HEK293 (cell line): ENCODE data around the gene IL5.
A peak's percentile ranks its signal among the peaks of the same experiment; 100 is the strongest.

ENCODE experiments used
- BCL11B ChIP-seq: fragments of 450-650 bp; formaldehyde crosslinking; IDR thresholded peaks from 2 replicates; pipeline ENCODE4 v1.5.1; 2016; ENCODE audit warnings: low read depth, missing biosample characterization, missing genetic modification characterization
- FEZF1 ChIP-seq: fragments of 450-650 bp; formaldehyde crosslinking; IDR thresholded peaks from 2 replicates; pipeline ENCODE4 v1.5.1; 2016; ENCODE audit warnings: missing biosample characterization, missing genetic modification characterization
- GLIS1 ChIP-seq: fragments of 450-650 bp; formaldehyde crosslinking; IDR thresholded peaks from 2 replicates; pipeline ENCODE4 v1.5.1; 2016; ENCODE audit warnings: missing biosample characterization, missing genetic modification characterization
- MZF1 ChIP-seq: fragments of 450-650 bp; formaldehyde crosslinking; IDR thresholded peaks from 2 replicates; pipeline ENCODE4 v1.5.1; 2017; ENCODE audit warnings: missing biosample characterization, missing genetic modification characterization, borderline replicate concordance
- OSR2 ChIP-seq: fragments of 450-650 bp; formaldehyde crosslinking; IDR thresholded peaks from 2 replicates; pipeline ENCODE4 v1.5.1; 2016; ENCODE audit warnings: missing biosample characterization, missing genetic modification characterization
- SP7 ChIP-seq: fragments of 450-650 bp; formaldehyde crosslinking; IDR thresholded peaks from 2 replicates; pipeline ENCODE4 v1.5.1; 2016; ENCODE audit warnings: missing biosample characterization, missing genetic modification characterization
- WT1 ChIP-seq: fragments of 450-650 bp; formaldehyde crosslinking; IDR thresholded peaks from 2 replicates; pipeline ENCODE4 v1.5.1; 2016; ENCODE audit warnings: missing biosample characterization, missing genetic modification characterization
- ZBTB21 ChIP-seq: fragments of 450-650 bp; formaldehyde crosslinking; IDR thresholded peaks from 2 replicates; pipeline ENCODE4 v1.5.1; 2017; ENCODE audit warnings: missing biosample characterization, missing genetic modification characterization
- ZIC2 ChIP-seq: fragments of 450-650 bp; formaldehyde crosslinking; IDR thresholded peaks from 2 replicates; pipeline ENCODE4 v1.5.1; 2016; ENCODE audit warnings: missing biosample characterization, missing genetic modification characterization
- ZNF341 ChIP-seq: fragments of 450-650 bp; formaldehyde crosslinking; IDR thresholded peaks from 2 replicates; pipeline ENCODE4; 2016; ENCODE audit warnings: low read depth, missing biosample characterization, missing genetic modification characterization
- ZNF391 ChIP-seq: fragments of 450-650 bp; formaldehyde crosslinking; IDR thresholded peaks from 2 replicates; pipeline ENCODE4 v1.5.1; 2016; ENCODE audit warnings: low read depth, missing biosample characterization, missing genetic modification characterization, borderline replicate concordance
- ZNF394 ChIP-seq: fragments of 450-650 bp; formaldehyde crosslinking; IDR thresholded peaks from 2 replicates; pipeline ENCODE4 v1.5.1; 2016; ENCODE audit warnings: missing biosample characterization, missing genetic modification characterization, mild to moderate bottlenecking, moderate library complexity, borderline replicate concordance
- ZNF654 ChIP-seq: fragments of 450-650 bp; formaldehyde crosslinking; IDR thresholded peaks from 2 replicates; pipeline ENCODE4 v1.5.1; 2016; ENCODE audit warnings: low read depth, missing biosample characterization, missing genetic modification characterization
- ZNF660 ChIP-seq: fragments of 450-650 bp; IDR thresholded peaks from 2 replicates; pipeline ENCODE4 v1.5.1; 2018; ENCODE audit warnings: missing biosample characterization, mild to moderate bottlenecking, missing genetic modification characterization
- ZSCAN23 ChIP-seq: fragments of 450-650 bp; formaldehyde crosslinking; IDR thresholded peaks from 2 replicates; pipeline ENCODE4 v1.5.1; 2016; ENCODE audit warnings: missing biosample characterization, missing genetic modification characterization
- ZXDB ChIP-seq: fragments of 450-650 bp; formaldehyde crosslinking; IDR thresholded peaks from 2 replicates; pipeline ENCODE4 v1.5.1; 2016; ENCODE audit warnings: missing biosample characterization, missing genetic modification characterization
- TF ChIP-seq, protein P1 (sequence below): fragments of 450-650 bp; formaldehyde crosslinking; optimal IDR thresholded peaks from 2 replicates; pipeline ENCODE3; 2016; ENCODE audit warnings: missing biosample characterization, mild to moderate bottlenecking, missing genetic modification characterization
- TF ChIP-seq, protein P2 (sequence below): fragments of 450-650 bp; formaldehyde crosslinking; IDR thresholded peaks from 2 replicates; pipeline ENCODE4 v1.5.1; 2016; ENCODE audit warnings: missing biosample characterization, missing genetic modification characterization
- TF ChIP-seq, protein P3 (sequence below): fragments of 450-650 bp; formaldehyde crosslinking; IDR thresholded peaks from 2 replicates; pipeline ENCODE4 v1.5.1; 2016; ENCODE audit warnings: missing biosample characterization, missing genetic modification characterization
- TF ChIP-seq, protein P4 (sequence below): fragments of 450-650 bp; formaldehyde crosslinking; IDR thresholded peaks from 2 replicates; pipeline ENCODE4 v1.5.0; 2017; ENCODE audit warnings: missing biosample characterization, missing genetic modification characterization, borderline replicate concordance
- TF ChIP-seq, protein P5 (sequence below): fragments of 450-650 bp; formaldehyde crosslinking; IDR thresholded peaks from 2 replicates; pipeline ENCODE4 v1.5.1; 2016; ENCODE audit warnings: missing biosample characterization, missing genetic modification characterization, borderline replicate concordance
- TF ChIP-seq, protein P6 (sequence below): fragments of 450-650 bp; formaldehyde crosslinking; IDR thresholded peaks from 2 replicates; pipeline ENCODE4 v1.5.1; 2016; ENCODE audit warnings: missing biosample characterization, missing genetic modification characterization
- TF ChIP-seq, protein P7 (sequence below): fragments of 450-650 bp; formaldehyde crosslinking; IDR thresholded peaks from 2 replicates; pipeline ENCODE4 v1.5.1; 2016; ENCODE audit warnings: missing biosample characterization, missing genetic modification characterization

IL5 gene

DNA sequence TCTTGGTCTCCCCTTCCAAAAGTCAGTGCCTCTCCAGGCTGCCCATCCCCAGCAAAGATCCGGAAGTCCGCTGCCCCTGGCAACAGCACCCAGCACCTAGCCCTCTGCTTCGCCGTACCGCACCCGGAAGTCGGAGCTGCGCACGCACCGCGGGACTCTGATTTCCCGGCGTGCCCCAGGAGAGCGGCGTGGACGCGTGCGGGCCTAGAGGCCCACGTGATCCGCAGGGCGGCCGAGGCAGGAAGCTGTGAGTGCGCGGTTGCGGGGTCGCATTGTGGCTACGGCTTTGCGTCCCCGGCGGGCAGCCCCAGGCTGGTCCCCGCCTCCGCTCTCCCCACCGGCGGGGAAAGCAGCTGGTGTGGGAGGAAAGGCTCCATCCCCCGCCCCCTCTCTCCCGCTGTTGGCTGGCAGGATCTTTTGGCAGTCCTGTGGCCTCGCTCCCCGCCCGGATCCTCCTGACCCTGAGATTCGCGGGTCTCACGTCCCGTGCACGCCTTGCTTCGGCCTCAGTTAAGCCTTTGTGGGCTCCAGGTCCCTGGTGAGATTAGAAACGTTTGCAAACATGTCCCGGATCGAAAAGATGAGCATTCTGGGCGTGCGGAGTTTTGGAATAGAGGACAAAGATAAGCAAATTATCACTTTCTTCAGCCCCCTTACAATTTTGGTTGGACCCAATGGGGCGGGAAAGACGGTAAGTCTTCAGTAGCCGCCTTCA lies 13.6 kb upstream of the IL5 start, which contains the start of gene RAD50 (continued):
- TF ChIP-seq, protein P1, sequence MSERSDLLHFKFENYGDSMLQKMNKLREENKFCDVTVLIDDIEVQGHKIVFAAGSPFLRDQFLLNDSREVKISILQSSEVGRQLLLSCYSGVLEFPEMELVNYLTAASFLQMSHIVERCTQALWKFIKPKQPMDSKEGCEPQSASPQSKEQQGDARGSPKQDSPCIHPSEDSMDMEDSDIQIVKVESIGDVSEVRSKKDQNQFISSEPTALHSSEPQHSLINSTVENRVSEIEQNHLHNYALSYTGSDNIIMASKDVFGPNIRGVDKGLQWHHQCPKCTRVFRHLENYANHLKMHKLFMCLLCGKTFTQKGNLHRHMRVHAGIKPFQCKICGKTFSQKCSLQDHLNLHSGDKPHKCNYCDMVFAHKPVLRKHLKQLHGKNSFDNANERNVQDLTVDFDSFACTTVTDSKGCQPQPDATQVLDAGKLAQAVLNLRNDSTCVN: peak; percentile 98
- TF ChIP-seq, protein P2, sequence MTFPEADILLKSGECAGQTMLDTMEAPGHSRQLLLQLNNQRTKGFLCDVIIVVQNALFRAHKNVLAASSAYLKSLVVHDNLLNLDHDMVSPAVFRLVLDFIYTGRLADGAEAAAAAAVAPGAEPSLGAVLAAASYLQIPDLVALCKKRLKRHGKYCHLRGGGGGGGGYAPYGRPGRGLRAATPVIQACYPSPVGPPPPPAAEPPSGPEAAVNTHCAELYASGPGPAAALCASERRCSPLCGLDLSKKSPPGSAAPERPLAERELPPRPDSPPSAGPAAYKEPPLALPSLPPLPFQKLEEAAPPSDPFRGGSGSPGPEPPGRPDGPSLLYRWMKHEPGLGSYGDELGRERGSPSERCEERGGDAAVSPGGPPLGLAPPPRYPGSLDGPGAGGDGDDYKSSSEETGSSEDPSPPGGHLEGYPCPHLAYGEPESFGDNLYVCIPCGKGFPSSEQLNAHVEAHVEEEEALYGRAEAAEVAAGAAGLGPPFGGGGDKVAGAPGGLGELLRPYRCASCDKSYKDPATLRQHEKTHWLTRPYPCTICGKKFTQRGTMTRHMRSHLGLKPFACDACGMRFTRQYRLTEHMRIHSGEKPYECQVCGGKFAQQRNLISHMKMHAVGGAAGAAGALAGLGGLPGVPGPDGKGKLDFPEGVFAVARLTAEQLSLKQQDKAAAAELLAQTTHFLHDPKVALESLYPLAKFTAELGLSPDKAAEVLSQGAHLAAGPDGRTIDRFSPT (tag by site-specific recombination): peak; percentile 42; the same call in 1 of the 2 replicates
- TF ChIP-seq ZXDB (peak; percentile 95), FEZF1 (peak; percentile 64), ZNF341 (tag by site-specific recombination) (peak; percentile 70), SP7 (tag by site-specific recombination) (peak; percentile 86), ZSCAN23 (tag by site-specific recombination) (peak; percentile 42; the same call in 1 of the 2 replicates), ZIC2 (tag by site-specific recombination) (peak; percentile 89), ZNF391 (tag by site-specific recombination) (peak; percentile 61), ZNF654 (tag by site-specific recombination) (no peak), MZF1 (tag by site-specific recombination) (peak; percentile 56; the same call in 1 of the 2 replicates), GLIS1 (tag by site-specific recombination) (peak; percentile 67), WT1 (tag by site-specific recombination) (peak; percentile 42; the same call in 1 of the 2 replicates), OSR2 (tag by site-specific recombination) (0 out of 2 replicates have a peak, but pooled peaks have one; percentile 7), ZNF394 (tag by site-specific recombination) (0 out of 2 replicates have a peak, but pooled peaks have one; percentile 61), BCL11B (tag by site-specific recombination) (peak; percentile 67; the same call in 1 of the 2 replicates), ZBTB21 (tag by site-specific recombination) (peak; percentile 55; the same call in 1 of the 2 replicates), ZNF660 (peak; percentile 80)
- TF ChIP-seq, protein P3, sequence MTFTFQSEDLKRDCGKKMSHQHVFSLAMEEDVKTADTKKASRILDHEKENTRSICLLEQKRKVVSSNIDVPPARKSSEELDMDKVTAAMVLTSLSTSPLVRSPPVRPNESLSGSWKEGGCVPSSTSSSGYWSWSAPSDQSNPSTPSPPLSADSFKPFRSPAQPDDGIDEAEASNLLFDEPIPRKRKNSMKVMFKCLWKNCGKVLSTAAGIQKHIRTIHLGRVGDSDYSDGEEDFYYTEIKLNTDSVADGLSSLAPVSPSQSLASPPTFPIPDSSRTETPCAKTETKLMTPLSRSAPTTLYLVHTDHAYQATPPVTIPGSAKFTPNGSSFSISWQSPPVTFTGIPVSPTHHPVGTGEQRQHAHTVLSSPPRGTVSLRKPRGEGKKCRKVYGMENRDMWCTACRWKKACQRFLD (tag by site-specific recombination): no peak
- TF ChIP-seq, protein P4, sequence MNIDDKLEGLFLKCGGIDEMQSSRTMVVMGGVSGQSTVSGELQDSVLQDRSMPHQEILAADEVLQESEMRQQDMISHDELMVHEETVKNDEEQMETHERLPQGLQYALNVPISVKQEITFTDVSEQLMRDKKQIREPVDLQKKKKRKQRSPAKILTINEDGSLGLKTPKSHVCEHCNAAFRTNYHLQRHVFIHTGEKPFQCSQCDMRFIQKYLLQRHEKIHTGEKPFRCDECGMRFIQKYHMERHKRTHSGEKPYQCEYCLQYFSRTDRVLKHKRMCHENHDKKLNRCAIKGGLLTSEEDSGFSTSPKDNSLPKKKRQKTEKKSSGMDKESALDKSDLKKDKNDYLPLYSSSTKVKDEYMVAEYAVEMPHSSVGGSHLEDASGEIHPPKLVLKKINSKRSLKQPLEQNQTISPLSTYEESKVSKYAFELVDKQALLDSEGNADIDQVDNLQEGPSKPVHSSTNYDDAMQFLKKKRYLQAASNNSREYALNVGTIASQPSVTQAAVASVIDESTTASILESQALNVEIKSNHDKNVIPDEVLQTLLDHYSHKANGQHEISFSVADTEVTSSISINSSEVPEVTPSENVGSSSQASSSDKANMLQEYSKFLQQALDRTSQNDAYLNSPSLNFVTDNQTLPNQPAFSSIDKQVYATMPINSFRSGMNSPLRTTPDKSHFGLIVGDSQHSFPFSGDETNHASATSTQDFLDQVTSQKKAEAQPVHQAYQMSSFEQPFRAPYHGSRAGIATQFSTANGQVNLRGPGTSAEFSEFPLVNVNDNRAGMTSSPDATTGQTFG (tag by site-specific recombination): no peak
- TF ChIP-seq, protein P5, sequence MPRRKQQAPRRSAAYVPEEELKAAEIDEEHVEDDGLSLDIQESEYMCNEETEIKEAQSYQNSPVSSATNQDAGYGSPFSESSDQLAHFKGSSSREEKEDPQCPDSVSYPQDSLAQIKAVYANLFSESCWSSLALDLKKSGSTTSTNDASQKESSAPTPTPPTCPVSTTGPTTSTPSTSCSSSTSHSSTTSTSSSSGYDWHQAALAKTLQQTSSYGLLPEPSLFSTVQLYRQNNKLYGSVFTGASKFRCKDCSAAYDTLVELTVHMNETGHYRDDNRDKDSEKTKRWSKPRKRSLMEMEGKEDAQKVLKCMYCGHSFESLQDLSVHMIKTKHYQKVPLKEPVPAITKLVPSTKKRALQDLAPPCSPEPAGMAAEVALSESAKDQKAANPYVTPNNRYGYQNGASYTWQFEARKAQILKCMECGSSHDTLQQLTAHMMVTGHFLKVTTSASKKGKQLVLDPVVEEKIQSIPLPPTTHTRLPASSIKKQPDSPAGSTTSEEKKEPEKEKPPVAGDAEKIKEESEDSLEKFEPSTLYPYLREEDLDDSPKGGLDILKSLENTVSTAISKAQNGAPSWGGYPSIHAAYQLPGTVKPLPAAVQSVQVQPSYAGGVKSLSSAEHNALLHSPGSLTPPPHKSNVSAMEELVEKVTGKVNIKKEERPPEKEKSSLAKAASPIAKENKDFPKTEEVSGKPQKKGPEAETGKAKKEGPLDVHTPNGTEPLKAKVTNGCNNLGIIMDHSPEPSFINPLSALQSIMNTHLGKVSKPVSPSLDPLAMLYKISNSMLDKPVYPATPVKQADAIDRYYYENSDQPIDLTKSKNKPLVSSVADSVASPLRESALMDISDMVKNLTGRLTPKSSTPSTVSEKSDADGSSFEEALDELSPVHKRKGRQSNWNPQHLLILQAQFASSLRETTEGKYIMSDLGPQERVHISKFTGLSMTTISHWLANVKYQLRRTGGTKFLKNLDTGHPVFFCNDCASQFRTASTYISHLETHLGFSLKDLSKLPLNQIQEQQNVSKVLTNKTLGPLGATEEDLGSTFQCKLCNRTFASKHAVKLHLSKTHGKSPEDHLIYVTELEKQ (tag by site-specific recombination): no peak
- TF ChIP-seq, protein P6, sequence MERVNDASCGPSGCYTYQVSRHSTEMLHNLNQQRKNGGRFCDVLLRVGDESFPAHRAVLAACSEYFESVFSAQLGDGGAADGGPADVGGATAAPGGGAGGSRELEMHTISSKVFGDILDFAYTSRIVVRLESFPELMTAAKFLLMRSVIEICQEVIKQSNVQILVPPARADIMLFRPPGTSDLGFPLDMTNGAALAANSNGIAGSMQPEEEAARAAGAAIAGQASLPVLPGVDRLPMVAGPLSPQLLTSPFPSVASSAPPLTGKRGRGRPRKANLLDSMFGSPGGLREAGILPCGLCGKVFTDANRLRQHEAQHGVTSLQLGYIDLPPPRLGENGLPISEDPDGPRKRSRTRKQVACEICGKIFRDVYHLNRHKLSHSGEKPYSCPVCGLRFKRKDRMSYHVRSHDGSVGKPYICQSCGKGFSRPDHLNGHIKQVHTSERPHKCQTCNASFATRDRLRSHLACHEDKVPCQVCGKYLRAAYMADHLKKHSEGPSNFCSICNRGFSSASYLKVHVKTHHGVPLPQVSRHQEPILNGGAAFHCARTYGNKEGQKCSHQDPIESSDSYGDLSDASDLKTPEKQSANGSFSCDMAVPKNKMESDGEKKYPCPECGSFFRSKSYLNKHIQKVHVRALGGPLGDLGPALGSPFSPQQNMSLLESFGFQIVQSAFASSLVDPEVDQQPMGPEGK (tag by site-specific recombination): peak; percentile 90
- TF ChIP-seq, protein P7, sequence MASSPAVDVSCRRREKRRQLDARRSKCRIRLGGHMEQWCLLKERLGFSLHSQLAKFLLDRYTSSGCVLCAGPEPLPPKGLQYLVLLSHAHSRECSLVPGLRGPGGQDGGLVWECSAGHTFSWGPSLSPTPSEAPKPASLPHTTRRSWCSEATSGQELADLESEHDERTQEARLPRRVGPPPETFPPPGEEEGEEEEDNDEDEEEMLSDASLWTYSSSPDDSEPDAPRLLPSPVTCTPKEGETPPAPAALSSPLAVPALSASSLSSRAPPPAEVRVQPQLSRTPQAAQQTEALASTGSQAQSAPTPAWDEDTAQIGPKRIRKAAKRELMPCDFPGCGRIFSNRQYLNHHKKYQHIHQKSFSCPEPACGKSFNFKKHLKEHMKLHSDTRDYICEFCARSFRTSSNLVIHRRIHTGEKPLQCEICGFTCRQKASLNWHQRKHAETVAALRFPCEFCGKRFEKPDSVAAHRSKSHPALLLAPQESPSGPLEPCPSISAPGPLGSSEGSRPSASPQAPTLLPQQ (tag by site-specific recombination): peak; percentile 84
